ENCODE results near the gene CGB2. TPM values are rescaled to one million over a fixed set of nuclear protein-coding genes. Genes with fewer than 3 reads are reported as not detected.
"Not testable (repeated sequence)": the region's sequence is repeated elsewhere in the genome, so short reads cannot be mapped to it uniquely, and the experiment has no call there.

Gene CGB2
- total RNA-seq, 2 experiments from 2014 or later: not detected

- Mint-ChIP-seq H3K27me3 (peaks cover 58% of the 10 kb centered on the region), H3K4me3 (peak overlapping the region; percentile 52), H3K36me3 (no peaks in the 10 kb centered on the region), H3K4me1 (peaks cover 22% of the 10 kb centered on the region), H3K27ac (no peak overlapping the region), H3K9me3 (ENCODE audit: low read depth) (no peaks in the 10 kb centered on the region)
- DNase-seq: peak; percentile 73
- CTCF ChIA-PET: interaction anchor here (0.6 to 2.0 kb wide), 9 partner anchors 11 to 261 kb away, joined by 3 to 10 read pairs (median 3); partner anchors contain the start of genes GYS1 and RUVBL2
- peak; percentile 86 for ATAC-seq
Measured at GRCh38 chr19:49056101-49056901, 24.6 kb downstream of the CGB2 start.

- Mint-ChIP-seq H3K27me3 (peaks cover 62% of the 10 kb centered on the region), H3K4me1 (peaks cover 24% of the 10 kb centered on the region), H3K4me3 (peak overlapping the region; percentile 52)
- CTCF ChIA-PET: interaction anchor here (0.6 to 2.0 kb wide), 11 partner anchors 11 to 262 kb away, joined by 3 to 10 read pairs (median 4); partner anchors contain the start of genes GYS1 and RUVBL2
- not testable (repeated sequence) for H3K9me3 Mint-ChIP-seq (ENCODE audit: low read depth); DNase-seq; H3K36me3 Mint-ChIP-seq; H3K27ac Mint-ChIP-seq
- ATAC-seq: peak; percentile 38
Measured at GRCh38 chr19:49056902-49057596, 25.4 kb downstream of the CGB2 start.

- H3K27me3 Mint-ChIP-seq: peaks cover 62% of the 10 kb centered on the region
- DNase-seq: no peak
Measured at GRCh38 chr19:49057636-49058234, 26.0 kb downstream of the CGB2 start, which contains the start of gene CGB7. Gene CGB7 (minus strand): TSS chr19:49057749. CDS start chr19:49055375, 2,374 bp downstream.

GRCh38 chr19:49058562-49058961 lies 26.9 kb downstream of the CGB2 start:
- no peaks in the 10 kb centered on the region for H3K36me3 Mint-ChIP-seq
- H3K4me1 Mint-ChIP-seq: peaks cover 24% of the 10 kb centered on the region
- ATAC-seq (no peak), DNase-seq (no peak)
- no peaks in the 10 kb centered on the region for H3K9me3 Mint-ChIP-seq (ENCODE audit: low read depth)
- H3K27ac Mint-ChIP-seq: no peak overlapping the region
- CTCF ChIA-PET: interaction anchor here (0.7 to 1.7 kb wide), 4 partner anchors 17 to 149 kb away, joined by 3 to 7 read pairs (median 4); partner anchors contain the start of genes GYS1 and RUVBL2
- peaks cover 68% of the 10 kb centered on the region for H3K27me3 Mint-ChIP-seq
- no peak overlapping the region for H3K4me3 Mint-ChIP-seq

More at GRCh38 chr19:49057636-49058234, 26.0 kb downstream of the CGB2 start, which contains the start of gene CGB7:
- H3K36me3 Mint-ChIP-seq: no peaks in the 10 kb centered on the region
- H3K4me3 Mint-ChIP-seq: peak within 1 kb of the TSS; percentile 52
- no peaks in the 10 kb centered on the region for H3K9me3 Mint-ChIP-seq (ENCODE audit: low read depth)
- no peak within 1 kb of the TSS for H3K27ac Mint-ChIP-seq
- CTCF ChIA-PET: interaction anchor here (0.7 to 1.7 kb wide), 4 partner anchors 24 to 149 kb away, joined by 3 to 7 read pairs (median 4); partner anchors contain the start of genes GYS1 and RUVBL2
- peak; percentile 18 for ATAC-seq
- peaks cover 24% of the 10 kb centered on the region for H3K4me1 Mint-ChIP-seq

GRCh38 chr19:49059053-49059452 lies 27.4 kb downstream of the CGB2 start:
- no peak for DNase-seq
- CTCF ChIA-PET: interaction anchor here (1.2 to 1.7 kb wide), 2 partner anchors 16 to 66 kb away, joined by 3 to 7 read pairs; partner anchors contain the start of genes GYS1 and RUVBL2
- no peak overlapping the region for H3K27ac Mint-ChIP-seq
- H3K4me3 Mint-ChIP-seq: no peak overlapping the region
- no peaks in the 10 kb centered on the region for H3K9me3 Mint-ChIP-seq (ENCODE audit: low read depth)
- no peaks in the 10 kb centered on the region for H3K36me3 Mint-ChIP-seq
- no peak for ATAC-seq
- H3K27me3 Mint-ChIP-seq: peaks cover 73% of the 10 kb centered on the region
- H3K4me1 Mint-ChIP-seq: peaks cover 24% of the 10 kb centered on the region

GRCh38 chr19:49061000-49061399 lies 29.3 kb downstream of the CGB2 start:
- H3K4me3 Mint-ChIP-seq: no peak overlapping the region
- no peak overlapping the region for H3K27ac Mint-ChIP-seq
- no peak for DNase-seq
- H3K36me3 Mint-ChIP-seq: no peaks in the 10 kb centered on the region
- peaks cover 75% of the 10 kb centered on the region for H3K27me3 Mint-ChIP-seq
- ATAC-seq: no peak
- H3K9me3 Mint-ChIP-seq (ENCODE audit: low read depth): no peaks in the 10 kb centered on the region
- CTCF ChIA-PET: interaction anchor here (1.4 kb wide), 2 partner anchors 9 to 67 kb away, joined by 3 read pairs; partner anchors contain the start of gene RUVBL2
- H3K4me1 Mint-ChIP-seq: peaks cover 23% of the 10 kb centered on the region

GRCh38 chr19:49061445-49061844 lies 29.8 kb downstream of the CGB2 start:
- Mint-ChIP-seq H3K9me3 (ENCODE audit: low read depth) (no peaks in the 10 kb centered on the region), H3K4me1 (peaks cover 18% of the 10 kb centered on the region), H3K27me3 (peaks cover 75% of the 10 kb centered on the region), H3K4me3 (no peak overlapping the region), H3K36me3 (no peaks in the 10 kb centered on the region), H3K27ac (no peak overlapping the region)
- no peak for ATAC-seq
- CTCF ChIA-PET: interaction anchor here (1.4 kb wide), 2 partner anchors 9 to 68 kb away, joined by 3 read pairs; partner anchors contain the start of gene RUVBL2
- no peak for DNase-seq

- DNase-seq: no peak
- CTCF ChIA-PET: interaction anchor here (0.8 kb wide), 1 partner anchor 9 kb away, joined by 4 read pairs; no protein-coding TSS in a partner anchor
- no peaks in the 10 kb centered on the region for H3K9me3 Mint-ChIP-seq (ENCODE audit: low read depth)
- H3K4me1 Mint-ChIP-seq: peaks cover 2% of the 10 kb centered on the region
- no peak overlapping the region for H3K27ac Mint-ChIP-seq
- H3K27me3 Mint-ChIP-seq: peaks cover 72% of the 10 kb centered on the region
- H3K36me3 Mint-ChIP-seq: no peaks in the 10 kb centered on the region
- ATAC-seq: no peak
- no peak overlapping the region for H3K4me3 Mint-ChIP-seq
Measured at GRCh38 chr19:49064029-49064629, 32.4 kb downstream of the CGB2 start.

- peaks cover 2% of the 10 kb centered on the region for H3K4me1 Mint-ChIP-seq
- no peak within 1 kb of the TSS for H3K4me3 Mint-ChIP-seq
- ATAC-seq (no peak), DNase-seq (no peak)
- CTCF ChIA-PET: interaction anchor here (0.8 kb wide), 1 partner anchor 9 kb away, joined by 4 read pairs; no protein-coding TSS in a partner anchor
- peaks cover 72% of the 10 kb centered on the region for H3K27me3 Mint-ChIP-seq
- no peaks in the 10 kb centered on the region for H3K36me3 Mint-ChIP-seq
- peaks cover 3% of the 10 kb centered on the region for H3K9me3 Mint-ChIP-seq (ENCODE audit: low read depth)
- no peak within 1 kb of the TSS for H3K27ac Mint-ChIP-seq
Measured at GRCh38 chr19:49064768-49065611, 33.3 kb downstream of the CGB2 start, which contains the start of gene NTF4. Gene NTF4 (minus strand): TSS chr19:49064818. CDS start chr19:49061997, 2,821 bp downstream.

- Mint-ChIP-seq H3K27me3 (peaks cover 72% of the 10 kb centered on the region), H3K9me3 (ENCODE audit: low read depth) (peaks cover 3% of the 10 kb centered on the region), H3K27ac (no peak overlapping the region), H3K4me3 (no peak overlapping the region), H3K4me1 (peaks cover 2% of the 10 kb centered on the region), H3K36me3 (no peaks in the 10 kb centered on the region)
- no peak for ATAC-seq
- no peak for DNase-seq
- CTCF ChIA-PET: no interaction called here
Measured at GRCh38 chr19:49065905-49066512, 34.3 kb downstream of the CGB2 start.

- ATAC-seq (no peak), DNase-seq (no peak)
- Mint-ChIP-seq H3K9me3 (ENCODE audit: low read depth) (peaks cover 3% of the 10 kb centered on the region), H3K4me1 (peaks cover 2% of the 10 kb centered on the region), H3K27me3 (peaks cover 76% of the 10 kb centered on the region), H3K36me3 (no peaks in the 10 kb centered on the region), H3K4me3 (no peak overlapping the region), H3K27ac (no peak overlapping the region)
- CTCF ChIA-PET: no interaction called here
Measured at GRCh38 chr19:49067554-49067953, 35.9 kb downstream of the CGB2 start.
